ENCODE measurements around the gene DEGS2.
A peak's percentile ranks its signal among the peaks of the same experiment; 100 is the strongest.

Gene DEGS2

DNA sequence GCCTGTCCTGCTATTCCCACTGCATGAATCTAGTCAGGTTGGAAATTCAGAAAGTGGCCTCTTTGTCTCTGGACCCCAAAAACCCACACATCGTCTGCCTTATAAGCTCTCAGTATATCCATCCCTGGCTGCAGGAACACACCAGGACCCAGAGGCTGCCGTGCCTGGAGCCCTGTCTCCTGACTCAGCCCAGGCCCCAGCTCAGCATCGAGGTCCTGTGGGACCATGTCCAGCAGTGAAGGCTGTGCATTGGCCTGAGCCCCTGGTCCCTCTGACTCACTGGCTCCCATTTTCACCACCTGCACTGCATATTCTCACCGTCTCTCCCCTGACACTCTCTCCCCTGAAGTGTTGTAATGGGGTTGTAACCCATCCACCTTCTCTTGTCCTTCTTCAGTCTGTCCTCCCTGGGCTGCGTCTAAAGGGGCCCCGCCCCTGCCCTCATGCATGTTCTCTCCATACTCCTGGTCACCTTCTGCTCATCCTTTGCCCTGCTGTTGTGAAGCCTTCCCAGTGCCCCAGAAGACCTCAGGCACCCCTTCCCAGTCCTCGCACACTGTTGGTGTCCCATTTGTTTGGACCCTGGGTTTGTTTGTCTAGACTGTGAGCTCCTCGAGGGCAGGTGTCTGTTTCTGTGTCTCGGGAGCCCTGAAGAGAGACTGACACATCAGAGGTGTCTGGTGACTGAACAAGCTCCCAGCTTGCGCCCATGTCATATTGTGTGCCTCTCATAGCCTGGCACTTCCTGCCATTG, 50.4 kb downstream of the DEGS2 start:
- POLR2A ChIA-PET: interaction anchor here (0.5 to 1.0 kb wide), 2 partner anchors 87 to 138 kb away, joined by 3 to 4 read pairs; no protein-coding TSS in a partner anchor
- CTCF ChIA-PET: interaction anchor here (0.8 to 10.4 kb wide), 47 partner anchors 11 to 210 kb away, joined by 3 to 286 read pairs (median 7); no protein-coding TSS in a partner anchor
- TF ChIP-seq, protein P1, sequence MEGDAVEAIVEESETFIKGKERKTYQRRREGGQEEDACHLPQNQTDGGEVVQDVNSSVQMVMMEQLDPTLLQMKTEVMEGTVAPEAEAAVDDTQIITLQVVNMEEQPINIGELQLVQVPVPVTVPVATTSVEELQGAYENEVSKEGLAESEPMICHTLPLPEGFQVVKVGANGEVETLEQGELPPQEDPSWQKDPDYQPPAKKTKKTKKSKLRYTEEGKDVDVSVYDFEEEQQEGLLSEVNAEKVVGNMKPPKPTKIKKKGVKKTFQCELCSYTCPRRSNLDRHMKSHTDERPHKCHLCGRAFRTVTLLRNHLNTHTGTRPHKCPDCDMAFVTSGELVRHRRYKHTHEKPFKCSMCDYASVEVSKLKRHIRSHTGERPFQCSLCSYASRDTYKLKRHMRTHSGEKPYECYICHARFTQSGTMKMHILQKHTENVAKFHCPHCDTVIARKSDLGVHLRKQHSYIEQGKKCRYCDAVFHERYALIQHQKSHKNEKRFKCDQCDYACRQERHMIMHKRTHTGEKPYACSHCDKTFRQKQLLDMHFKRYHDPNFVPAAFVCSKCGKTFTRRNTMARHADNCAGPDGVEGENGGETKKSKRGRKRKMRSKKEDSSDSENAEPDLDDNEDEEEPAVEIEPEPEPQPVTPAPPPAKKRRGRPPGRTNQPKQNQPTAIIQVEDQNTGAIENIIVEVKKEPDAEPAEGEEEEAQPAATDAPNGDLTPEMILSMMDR (IDR thresholded peaks at IDR 0.05; ENCODE audit: insufficient read depth, low read length, missing control alignments): no peak
- DNase-seq (ENCODE audit: low read depth, low spot score): no peak
- H3K4me3 ChIP-seq (ENCODE audit: low read depth, low read length): no peak overlapping the region

DNA sequence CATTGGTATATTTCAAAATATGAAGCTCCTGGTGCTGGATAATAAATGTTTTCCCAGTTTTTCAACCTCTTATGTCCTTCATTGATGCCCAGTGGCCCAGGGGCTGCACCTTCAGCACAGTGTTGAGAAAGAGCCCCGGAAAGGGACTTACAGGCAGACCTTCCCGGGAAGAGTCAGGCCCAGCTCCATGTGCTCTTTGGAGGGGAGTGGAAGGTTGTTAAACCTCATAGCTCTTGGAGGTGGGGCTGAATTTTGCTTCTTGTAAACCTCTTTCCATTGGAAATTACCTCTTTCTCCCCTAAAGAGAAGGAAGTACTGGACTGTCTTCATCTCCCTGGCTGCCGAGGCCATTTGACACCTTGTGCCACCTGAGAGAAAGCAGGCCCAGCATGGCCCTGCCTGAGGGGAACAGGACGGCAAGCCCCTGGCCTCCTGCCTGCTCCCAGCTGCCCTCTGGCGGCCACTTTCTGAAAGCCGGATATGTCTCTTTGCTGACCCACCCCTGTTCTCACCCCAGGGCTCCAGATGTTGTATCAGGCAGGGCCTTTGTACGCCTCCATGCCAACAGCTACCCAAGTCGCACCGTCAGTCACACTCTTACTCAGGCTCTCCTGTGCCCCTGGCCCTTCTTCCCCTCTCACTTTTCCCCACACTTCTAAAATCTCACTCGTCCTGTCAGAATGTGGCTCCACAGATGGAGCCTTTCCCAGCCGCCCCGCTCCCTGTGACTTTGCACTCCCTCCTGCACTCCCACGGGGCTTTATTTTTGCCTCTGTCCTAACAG, 51.2 kb downstream of the DEGS2 start:
- TF ChIP-seq, protein P1 (IDR thresholded peaks at IDR 0.05; ENCODE audit: insufficient read depth, low read length, missing control alignments): peak; percentile 91
- no peak overlapping the region for H3K4me3 ChIP-seq (ENCODE audit: low read depth, low read length)
- ChIA-PET POLR2A (interaction anchor here (1.0 kb wide), 1 partner anchor 137 kb away, joined by 4 read pairs; no protein-coding TSS in a partner anchor), CTCF (interaction anchor here (0.7 to 10.4 kb wide), 57 partner anchors 10 to 209 kb away, joined by 3 to 286 read pairs (median 6); no protein-coding TSS in a partner anchor)
- DNase-seq (ENCODE audit: low read depth, low spot score): no peak

DNA sequence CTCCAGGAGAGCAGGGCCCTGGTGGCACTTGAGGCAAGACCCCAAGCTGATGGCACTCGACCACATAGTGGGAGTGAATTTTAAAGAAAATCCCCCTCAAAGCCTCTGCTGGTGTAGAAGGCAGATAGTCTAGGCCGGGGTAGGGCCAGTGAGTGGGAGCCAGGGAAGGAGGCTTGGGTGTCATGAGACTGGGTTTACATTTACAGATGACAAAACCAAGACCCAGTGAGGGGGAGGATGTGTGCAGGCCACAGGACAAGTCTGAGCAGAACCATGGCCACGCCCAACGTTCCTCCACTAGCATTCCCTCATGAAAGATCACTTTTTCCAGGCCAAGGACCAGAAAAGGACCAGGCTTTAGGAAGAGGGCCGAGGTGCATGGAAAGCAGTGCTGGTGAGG, 52.2 kb downstream of the DEGS2 start:
- TF ChIP-seq, protein P1 (IDR thresholded peaks at IDR 0.05; ENCODE audit: insufficient read depth, low read length, missing control alignments): no peak
- CTCF ChIA-PET: interaction anchor here (0.9 to 10.4 kb wide), 37 partner anchors 9 to 160 kb away, joined by 3 to 286 read pairs (median 10); no protein-coding TSS in a partner anchor
- DNase-seq (ENCODE audit: low read depth, low spot score): no peak
- H3K4me3 ChIP-seq (ENCODE audit: low read depth, low read length): no peak overlapping the region
- POLR2A ChIA-PET: no interaction called here

DNA sequence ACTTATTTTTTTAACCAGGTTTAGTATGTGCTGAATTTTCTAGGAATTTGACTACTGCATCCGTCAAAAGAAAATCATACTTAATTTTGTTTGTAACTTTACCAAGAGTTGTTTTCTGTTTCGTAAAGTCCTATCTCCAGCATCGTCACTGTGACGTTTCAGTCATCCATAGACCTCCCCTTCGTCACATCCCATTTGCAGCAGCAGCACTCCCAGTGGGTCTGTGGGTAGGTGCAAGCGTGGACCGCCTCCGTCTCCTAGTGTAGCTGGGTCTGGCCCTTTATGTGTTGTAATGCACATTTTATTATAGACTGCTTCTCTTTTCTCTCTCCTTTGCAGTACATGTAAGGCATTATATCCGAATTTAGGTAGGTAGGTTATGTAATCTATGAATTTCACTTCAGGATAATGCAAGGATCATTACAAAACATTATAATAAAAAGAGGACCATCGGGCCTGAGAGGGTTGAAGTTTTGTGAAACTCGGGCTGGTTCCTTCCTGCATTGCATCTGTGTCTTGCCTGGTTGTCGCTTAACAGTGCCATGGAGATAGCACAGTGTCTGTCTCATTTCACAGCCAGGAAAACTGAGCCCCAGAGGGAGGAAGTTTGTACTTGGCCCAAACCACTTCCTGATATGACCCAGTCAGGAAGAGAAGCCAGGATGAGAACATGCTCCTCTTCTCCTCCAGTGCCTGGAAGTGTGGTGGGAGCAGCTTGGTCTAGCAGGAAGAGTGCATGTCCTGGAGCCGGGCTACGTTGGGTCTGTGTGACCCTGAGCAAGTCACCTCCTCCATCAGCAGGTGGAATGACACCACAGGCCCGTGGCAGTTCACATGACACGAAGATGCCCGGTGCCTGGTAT, 53.0 kb downstream of the DEGS2 start:
- POLR2A ChIA-PET: interaction anchor here (0.6 kb wide), 1 partner anchor 138 kb away, joined by 3 read pairs; no protein-coding TSS in a partner anchor
- CTCF ChIA-PET: interaction anchor here (0.8 to 10.4 kb wide), 12 partner anchors 9 to 159 kb away, joined by 3 to 286 read pairs (median 8); no protein-coding TSS in a partner anchor
- no peak for DNase-seq (ENCODE audit: low read depth, low spot score)
- no peak overlapping the region for H3K4me3 ChIP-seq (ENCODE audit: low read depth, low read length)
- TF ChIP-seq, protein P1 (IDR thresholded peaks at IDR 0.05; ENCODE audit: insufficient read depth, low read length, missing control alignments): no peak

DNA sequence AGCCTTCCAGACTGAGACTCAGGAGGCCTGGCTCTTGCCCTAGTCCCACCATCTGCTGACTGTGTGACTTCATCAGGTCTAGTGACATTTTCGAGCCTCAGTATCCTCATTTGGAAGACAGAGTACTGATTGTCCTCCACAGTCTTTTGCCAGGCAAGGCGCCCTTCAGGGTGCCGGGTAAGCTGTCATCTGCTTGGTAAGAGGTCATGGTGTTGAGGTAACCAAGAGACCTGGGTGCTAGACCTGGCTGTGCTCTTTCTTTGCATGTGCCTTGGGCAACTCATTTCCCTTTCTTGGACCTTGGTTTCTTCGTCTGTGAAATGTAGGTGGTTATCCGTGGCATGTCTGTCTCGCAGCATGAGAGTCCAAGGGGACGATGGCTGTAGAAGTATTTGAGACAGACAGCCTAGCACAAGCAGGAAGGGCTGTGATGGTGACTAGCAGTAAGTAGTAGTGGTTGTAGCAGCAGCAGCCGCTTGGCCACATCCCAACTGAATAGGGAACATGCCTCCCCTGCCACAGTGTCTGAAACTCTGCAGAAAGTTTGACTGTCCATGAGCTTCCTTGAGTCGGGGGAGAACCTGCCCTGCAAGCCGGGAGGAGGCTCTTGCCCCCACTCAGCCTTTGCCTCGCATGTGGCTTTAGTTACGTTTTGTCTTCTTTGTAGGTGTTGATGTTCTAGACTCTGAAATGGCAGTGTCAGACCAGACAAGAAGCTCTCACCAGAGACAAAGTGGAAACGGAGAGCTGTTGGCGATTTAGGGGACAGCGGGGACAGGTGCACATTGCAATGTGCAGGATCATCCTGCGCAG, 53.9 kb downstream of the DEGS2 start:
- CTCF ChIA-PET: interaction anchor here (0.7 to 10.4 kb wide), 8 partner anchors 7 to 129 kb away, joined by 3 to 286 read pairs (median 6); no protein-coding TSS in a partner anchor
- POLR2A ChIA-PET: interaction anchor here (0.6 kb wide), 2 partner anchors 109 to 138 kb away, joined by 3 to 7 read pairs; no protein-coding TSS in a partner anchor
- TF ChIP-seq, protein P1 (IDR thresholded peaks at IDR 0.05; ENCODE audit: insufficient read depth, low read length, missing control alignments): no peak
- no peak overlapping the region for H3K4me3 ChIP-seq (ENCODE audit: low read depth, low read length)
- no peak for DNase-seq (ENCODE audit: low read depth, low spot score)
